ENCODE data around the gene TMEM184B.

TMEM184B gene

GRCh38 chr22:38213319-38213989, 59.4 kb downstream of the TMEM184B start (continued):
- TF ChIP-seq CREB5 (CRISPR knock-in tag; IDR thresholded peaks at IDR 0.05; ENCODE audit: low read depth) (no peak), SNAI2 (CRISPR knock-in tag; IDR thresholded peaks at IDR 0.05) (no peak), TSHZ2 (CRISPR knock-in tag; IDR thresholded peaks at IDR 0.05) (no peak), OSR1 (CRISPR knock-in tag; IDR thresholded peaks at IDR 0.05) (no peak), ZNF70 (CRISPR knock-in tag; IDR thresholded peaks at IDR 0.05) (no peak), GLIS3 (CRISPR knock-in tag; IDR thresholded peaks at IDR 0.05) (no peak), ZNF565 (CRISPR knock-in tag; conservative IDR thresholded peaks at IDR 0.05; ENCODE audit: low read depth) (no peak)

- TF ChIP-seq PPARA (CRISPR knock-in tag; IDR thresholded peaks at IDR 0.05; ENCODE audit: borderline replicate concordance) (no peak), ARNTL (CRISPR knock-in tag; IDR thresholded peaks at IDR 0.05; ENCODE audit: borderline replicate concordance, low read depth) (no peak), ZNF565 (CRISPR knock-in tag; conservative IDR thresholded peaks at IDR 0.05; ENCODE audit: low read depth) (no peak), ESRRG (CRISPR knock-in tag; IDR thresholded peaks at IDR 0.05) (no peak), OSR1 (CRISPR knock-in tag; IDR thresholded peaks at IDR 0.05) (no peak), RARB (CRISPR knock-in tag; IDR thresholded peaks at IDR 0.05) (no peak), TOX (CRISPR knock-in tag; IDR thresholded peaks at IDR 0.05; ENCODE audit: borderline replicate concordance) (no peak), CREB5 (CRISPR knock-in tag; IDR thresholded peaks at IDR 0.05; ENCODE audit: low read depth) (no peak), TSHZ2 (CRISPR knock-in tag; IDR thresholded peaks at IDR 0.05) (no peak), ZC3H10 (CRISPR knock-in tag; IDR thresholded peaks at IDR 0.05) (no peak), POU6F1 (CRISPR knock-in tag; IDR thresholded peaks at IDR 0.05; ENCODE audit: borderline replicate concordance, low read depth) (no peak), ISL1 (CRISPR knock-in tag; IDR thresholded peaks at IDR 0.05) (no peak), CSDC2 (CRISPR knock-in tag; IDR thresholded peaks at IDR 0.05) (no peak), ZFP3 (CRISPR knock-in tag; IDR thresholded peaks at IDR 0.05) (no peak), ZFP30 (CRISPR knock-in tag; IDR thresholded peaks at IDR 0.05) (no peak)
- ATAC-seq, result no peak
These were observed 60.4 kb downstream of the TMEM184B start for GRCh38 chr22:38212442-38212841.

DNA sequence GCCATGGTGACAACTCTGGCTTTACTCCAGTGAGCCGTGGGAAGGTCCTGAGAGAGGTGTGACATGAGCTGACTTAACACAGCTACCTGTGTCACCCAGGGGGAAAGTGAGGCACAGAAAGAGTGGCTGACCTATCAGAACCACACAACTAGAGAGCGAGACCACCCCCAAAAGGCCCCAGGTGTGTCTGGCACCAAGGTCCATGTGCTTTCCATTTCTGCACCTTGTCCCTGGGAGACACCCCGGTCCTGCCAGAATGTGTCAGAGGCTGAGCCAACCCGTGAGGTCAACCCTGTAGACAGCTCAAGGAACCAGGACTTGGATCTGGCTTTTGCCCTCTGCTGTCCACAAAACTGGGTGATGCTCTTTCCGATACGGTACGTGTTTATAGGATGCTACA, 61.3 kb downstream of the TMEM184B start:
- ATAC-seq, result no peak
- TF ChIP-seq PPARA (CRISPR knock-in tag; IDR thresholded peaks at IDR 0.05; ENCODE audit: borderline replicate concordance), result no peak
- TF ChIP-seq TSHZ2 (CRISPR knock-in tag; IDR thresholded peaks at IDR 0.05), result no peak
- no peak for TF ChIP-seq CREB5 (CRISPR knock-in tag; IDR thresholded peaks at IDR 0.05; ENCODE audit: low read depth)
- no peak for TF ChIP-seq SNAI2 (CRISPR knock-in tag; IDR thresholded peaks at IDR 0.05)
- TF ChIP-seq ZFP30 (CRISPR knock-in tag; IDR thresholded peaks at IDR 0.05), result no peak
- TF ChIP-seq ZNF565 (CRISPR knock-in tag; conservative IDR thresholded peaks at IDR 0.05; ENCODE audit: low read depth), result no peak
- TF ChIP-seq ESRRG (CRISPR knock-in tag; IDR thresholded peaks at IDR 0.05), result no peak
